Pericardium fibroblast (primary cell): ENCODE results near the gene MAGED1. TPM values are rescaled to one million over a fixed set of nuclear protein-coding genes. Genes with fewer than 3 reads are reported as not detected.

Experiments used
- total RNA-seq: library from RNA; depleted of rRNA; stranded (reverse); fragments of >200 nt; gene quantifications from 2 replicates; pipeline ENCODE4 v1.2.3, GENCODE V29; 2015

The MAGED1 gene, protein sequence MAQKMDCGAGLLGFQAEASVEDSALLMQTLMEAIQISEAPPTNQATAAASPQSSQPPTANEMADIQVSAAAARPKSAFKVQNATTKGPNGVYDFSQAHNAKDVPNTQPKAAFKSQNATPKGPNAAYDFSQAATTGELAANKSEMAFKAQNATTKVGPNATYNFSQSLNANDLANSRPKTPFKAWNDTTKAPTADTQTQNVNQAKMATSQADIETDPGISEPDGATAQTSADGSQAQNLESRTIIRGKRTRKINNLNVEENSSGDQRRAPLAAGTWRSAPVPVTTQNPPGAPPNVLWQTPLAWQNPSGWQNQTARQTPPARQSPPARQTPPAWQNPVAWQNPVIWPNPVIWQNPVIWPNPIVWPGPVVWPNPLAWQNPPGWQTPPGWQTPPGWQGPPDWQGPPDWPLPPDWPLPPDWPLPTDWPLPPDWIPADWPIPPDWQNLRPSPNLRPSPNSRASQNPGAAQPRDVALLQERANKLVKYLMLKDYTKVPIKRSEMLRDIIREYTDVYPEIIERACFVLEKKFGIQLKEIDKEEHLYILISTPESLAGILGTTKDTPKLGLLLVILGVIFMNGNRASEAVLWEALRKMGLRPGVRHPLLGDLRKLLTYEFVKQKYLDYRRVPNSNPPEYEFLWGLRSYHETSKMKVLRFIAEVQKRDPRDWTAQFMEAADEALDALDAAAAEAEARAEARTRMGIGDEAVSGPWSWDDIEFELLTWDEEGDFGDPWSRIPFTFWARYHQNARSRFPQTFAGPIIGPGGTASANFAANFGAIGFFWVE
- total RNA-seq = 222 and 332 TPM in 2 replicates

GRCh38 chrX:51892921-51893745 is at the start of gene MAGED1:
Gene MAGED1 (plus strand): TSS chrX:51893623. CDS start chrX:51894305, 682 bp downstream.

Other genes starting within 250 kb of the MAGED1 start
- not detected in 2 replicates for gene CENPVL2, start 210.8 kb upstream of the MAGED1 start, total RNA-seq
- gene CENPVL1, start 183.1 kb upstream of the MAGED1 start, total RNA-seq = not detected in 2 replicates
- gene GSPT2, start 150.2 kb upstream of the MAGED1 start, total RNA-seq = 4.5 and 5.1 TPM in 2 replicates
- gene MAGED4B, start 175.6 kb downstream of the MAGED1 start, total RNA-seq = 16.9 and 28.4 TPM in 2 replicates